HG03457 (cell line): Measurements from ENCODE around the gene FARS2.

Experiments
- ATAC-seq: cut with Tn5 transposase; IDR thresholded peaks from one replicate; pipeline ENCODE4 v1.9.1; 2021; ENCODE audit warnings: moderate number of reproducible peaks; ENCODE audit not compliant: unreplicated experiment

FARS2 gene

DNA sequence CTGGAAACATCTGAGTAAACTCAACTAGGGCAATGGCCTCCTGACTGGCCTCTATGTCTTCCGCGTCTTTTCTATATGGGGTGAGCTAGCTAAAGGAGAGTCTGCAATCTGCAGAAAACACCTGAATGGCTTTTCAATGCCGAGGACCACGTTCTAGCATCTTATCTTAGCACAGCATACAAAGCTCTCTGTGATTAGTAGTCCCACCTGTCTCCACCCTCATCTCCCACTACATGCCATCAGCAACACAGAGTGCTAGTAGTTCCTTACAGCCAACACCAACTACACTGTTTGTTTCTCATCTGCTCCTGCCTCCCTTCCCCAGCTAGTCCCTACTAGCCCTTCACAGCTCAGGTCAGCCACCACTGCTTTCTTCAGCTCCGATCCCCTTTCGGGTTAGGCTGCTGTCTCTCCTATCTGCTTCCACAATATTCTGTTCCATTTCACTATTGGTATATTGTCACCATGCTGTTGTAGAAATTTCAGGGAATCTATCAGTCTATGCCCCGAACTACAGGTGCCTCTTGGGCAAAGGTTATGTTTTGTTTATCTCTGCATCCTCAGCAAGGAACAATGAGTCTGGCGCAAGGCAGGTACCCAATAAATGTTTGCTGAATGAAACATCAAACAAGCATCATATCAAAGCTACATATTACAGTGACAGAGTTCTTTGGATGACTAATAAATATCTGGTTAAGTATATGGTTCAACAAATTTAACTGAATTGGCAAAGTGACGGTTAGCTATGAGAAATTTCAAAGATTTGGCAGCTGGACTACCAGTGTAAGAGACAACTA is 12.8 kb upstream of the FARS2 start:
- ATAC-seq = no peak

DNA sequence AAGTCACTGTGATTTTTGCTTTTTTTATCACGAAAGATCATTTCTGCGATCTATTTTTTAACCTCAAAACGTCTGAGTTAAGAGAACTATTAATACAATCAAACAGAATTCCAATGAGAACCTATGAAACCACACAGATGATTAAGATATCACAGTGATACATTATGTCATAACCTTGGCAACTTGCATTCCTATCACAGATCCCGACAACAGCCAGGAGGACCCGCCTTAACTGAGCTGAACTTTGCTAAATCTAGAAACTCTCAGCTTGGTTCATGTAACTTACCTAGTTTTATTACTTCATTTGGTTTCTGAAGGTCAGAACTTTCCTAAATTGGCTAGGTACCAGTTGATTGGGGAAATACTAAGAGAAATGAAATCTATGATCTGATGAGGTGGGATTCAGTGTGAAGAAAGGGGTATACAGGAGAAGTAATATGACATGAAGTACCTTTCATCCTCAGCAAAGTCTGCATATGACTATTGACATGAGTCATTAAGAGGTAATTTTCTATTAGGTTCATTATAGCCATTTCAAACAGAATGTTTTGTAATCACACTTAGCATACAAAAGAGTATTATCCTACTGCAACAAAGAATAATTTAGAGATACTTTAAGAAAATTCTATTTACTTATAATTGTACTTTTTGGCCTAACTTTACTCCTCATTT is 11.7 kb upstream of the FARS2 start:
- no peak for ATAC-seq

DNA sequence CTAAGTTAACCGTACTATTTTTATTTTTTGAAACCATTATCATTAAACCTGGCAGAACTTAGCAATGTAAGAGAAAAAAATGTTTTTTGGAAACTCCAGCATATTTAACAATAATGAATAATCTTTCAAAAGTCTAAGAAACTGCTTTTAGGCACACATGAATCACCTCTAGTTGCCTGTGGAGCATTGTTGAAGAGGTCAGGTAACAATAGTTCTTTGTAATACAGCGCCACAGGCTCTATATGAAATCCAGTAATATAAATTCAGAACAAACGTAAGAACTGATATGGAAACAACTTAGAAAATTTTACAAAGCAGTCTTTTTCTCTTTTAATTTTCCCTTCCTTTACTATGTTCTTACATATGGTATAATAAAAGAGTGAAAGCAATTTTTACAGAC is 10.9 kb upstream of the FARS2 start:
- no peak for ATAC-seq

DNA sequence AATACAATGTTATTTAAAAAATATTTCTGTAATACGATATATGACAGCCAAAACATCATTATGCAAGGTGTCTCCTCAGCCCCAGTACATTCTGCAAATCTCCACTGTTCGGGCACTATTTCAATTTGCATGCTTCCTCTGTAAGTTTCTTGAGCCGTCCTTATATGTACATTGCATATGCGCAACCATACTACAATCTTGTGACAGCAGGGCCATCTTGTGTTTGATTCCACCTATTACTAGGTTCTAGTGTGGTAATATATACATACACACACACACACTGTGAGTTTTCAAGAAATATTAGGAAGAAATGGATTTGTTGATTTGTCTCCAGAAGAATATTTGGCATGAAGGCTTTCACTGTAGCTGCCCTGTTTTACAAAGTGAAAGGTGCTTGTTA is 10.4 kb upstream of the FARS2 start:
- ATAC-seq = no peak

GRCh38 chr6:5256952-5257351 is 4.4 kb upstream of the FARS2 start:
- ATAC-seq = no peak

GRCh38 chr6:5257400-5257799 is 3.9 kb upstream of the FARS2 start:
- ATAC-seq = no peak

GRCh38 chr6:5259428-5259827 is 1.9 kb upstream of the FARS2 start:
- no peak for ATAC-seq

- ATAC-seq = peak; percentile 64
Measured at GRCh38 chr6:5260111-5260620, 1.1 kb upstream of the FARS2 start.

DNA sequence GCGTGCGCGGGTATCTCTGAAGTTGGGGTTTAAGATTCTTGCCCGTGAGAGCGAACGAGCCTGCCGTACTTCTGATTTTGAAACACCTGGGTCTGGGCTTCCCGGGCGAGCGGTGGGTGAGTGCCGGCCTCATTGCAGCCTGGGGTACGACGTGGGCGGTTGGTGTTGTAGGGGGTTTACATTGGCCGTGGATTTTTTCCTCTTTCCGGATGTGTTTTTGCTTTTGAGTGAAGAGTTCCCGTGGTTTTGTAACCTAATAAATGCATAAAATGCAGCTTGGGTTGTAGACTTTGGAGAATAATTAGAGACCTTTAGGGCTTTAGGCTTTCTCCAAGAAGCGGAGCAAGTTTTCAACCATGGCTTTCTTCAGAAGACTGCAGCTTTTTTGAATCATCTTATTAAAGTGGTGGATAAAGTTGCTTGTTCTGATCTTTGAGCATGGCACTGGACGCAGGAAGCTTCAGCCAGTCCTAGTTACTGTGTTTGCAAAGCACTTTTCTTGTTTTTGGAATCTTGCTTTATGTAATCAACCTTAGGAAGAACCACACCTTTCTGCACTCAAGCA is 314 bp downstream of the FARS2 start:
- ATAC-seq = peak; percentile 1

- ATAC-seq = no peak
Measured at GRCh38 chr6:5266423-5266822, 5.1 kb downstream of the FARS2 start.

- no peak for ATAC-seq
Measured at GRCh38 chr6:5270093-5270680, 8.9 kb downstream of the FARS2 start.

GRCh38 chr6:5271926-5272325 is 10.6 kb downstream of the FARS2 start:
- no peak for ATAC-seq

DNA sequence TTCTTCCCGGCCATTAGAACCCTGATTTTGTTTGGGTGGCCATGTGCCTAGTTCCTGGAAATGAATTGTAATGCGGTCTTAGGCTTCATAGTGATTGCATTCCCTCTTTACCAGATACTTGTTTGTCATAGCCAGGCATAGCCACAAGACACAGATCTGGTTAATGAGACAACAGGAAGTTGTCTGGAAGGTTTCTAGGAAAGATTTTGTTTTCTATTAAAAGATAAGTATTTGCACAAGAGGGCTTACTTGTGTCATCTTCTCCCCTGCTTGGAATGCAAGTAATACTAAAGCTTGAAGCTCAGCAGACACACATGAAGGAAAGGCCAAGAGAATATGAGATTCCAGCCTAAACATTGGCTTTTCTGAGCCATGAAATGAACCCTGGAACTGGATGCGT is 12.9 kb downstream of the FARS2 start:
- no peak for ATAC-seq

GRCh38 chr6:5275497-5275896 is 14.2 kb downstream of the FARS2 start:
- no peak for ATAC-seq

- ATAC-seq = no peak
Measured at GRCh38 chr6:5276581-5276980, 15.3 kb downstream of the FARS2 start.

DNA sequence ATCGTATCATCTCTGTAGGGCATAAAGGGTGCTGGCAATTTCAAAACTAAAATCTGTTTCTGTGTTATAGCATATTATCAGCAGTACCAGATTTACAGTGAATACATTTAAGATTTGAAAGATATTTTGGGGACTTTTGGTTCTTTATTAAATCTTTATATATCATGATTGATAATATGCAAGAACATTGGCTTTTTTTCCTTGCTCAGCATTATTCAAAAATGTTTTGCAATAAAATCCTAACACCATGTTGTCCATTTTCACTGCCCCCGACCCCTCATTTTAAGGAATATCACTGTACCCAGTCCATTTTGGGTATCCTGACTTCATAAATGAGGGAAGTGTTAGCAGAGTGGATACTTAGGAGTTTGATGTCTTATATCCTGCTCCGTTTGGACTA is 16.3 kb downstream of the FARS2 start:
- ATAC-seq = no peak

DNA sequence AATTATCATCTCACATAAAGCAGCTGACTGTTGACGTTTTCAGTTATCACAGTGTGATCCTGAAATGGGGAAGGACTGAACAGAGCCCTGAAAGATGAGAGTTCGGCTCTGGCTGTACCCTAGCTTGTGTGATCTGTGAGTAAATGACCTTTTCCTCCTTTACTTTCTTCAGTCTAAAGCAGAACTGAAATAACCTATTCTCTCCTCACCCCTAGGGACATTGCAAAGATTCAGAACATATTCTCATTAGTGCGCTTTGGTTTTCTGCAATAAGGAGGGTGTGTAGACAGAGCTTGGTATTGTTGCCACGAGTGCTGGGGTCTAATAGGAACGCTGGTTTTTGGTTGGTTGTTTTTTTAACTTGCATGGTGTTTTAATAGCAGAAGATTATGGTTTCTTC is 16.7 kb downstream of the FARS2 start:
- no peak for ATAC-seq

DNA sequence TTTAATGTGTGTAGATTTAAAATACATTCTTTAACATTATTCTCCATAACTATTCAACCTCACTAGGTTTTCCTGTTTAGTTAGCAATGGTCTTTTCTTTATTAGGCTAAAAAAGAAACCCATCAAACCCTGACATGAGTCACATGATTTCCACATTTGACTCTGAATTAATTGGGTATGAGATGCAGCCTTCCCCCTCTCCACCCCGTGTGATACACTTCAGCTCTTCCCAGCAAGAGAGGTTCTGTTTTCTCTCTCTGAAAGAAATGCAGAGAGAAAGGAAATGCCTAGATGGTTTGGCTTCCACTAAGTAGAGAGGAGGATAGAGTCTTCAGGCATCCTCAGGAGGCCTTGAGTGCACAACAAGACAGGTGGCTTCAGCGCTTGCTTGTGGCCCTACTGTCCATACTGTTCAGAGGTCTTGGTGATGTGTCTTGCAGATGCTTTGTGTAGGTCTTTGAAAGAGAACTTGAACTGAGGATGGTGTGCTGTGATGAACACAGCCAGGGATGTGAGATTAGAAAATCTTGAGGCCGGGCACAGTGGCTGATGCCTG is 17.3 kb downstream of the FARS2 start:
- no peak for ATAC-seq

DNA sequence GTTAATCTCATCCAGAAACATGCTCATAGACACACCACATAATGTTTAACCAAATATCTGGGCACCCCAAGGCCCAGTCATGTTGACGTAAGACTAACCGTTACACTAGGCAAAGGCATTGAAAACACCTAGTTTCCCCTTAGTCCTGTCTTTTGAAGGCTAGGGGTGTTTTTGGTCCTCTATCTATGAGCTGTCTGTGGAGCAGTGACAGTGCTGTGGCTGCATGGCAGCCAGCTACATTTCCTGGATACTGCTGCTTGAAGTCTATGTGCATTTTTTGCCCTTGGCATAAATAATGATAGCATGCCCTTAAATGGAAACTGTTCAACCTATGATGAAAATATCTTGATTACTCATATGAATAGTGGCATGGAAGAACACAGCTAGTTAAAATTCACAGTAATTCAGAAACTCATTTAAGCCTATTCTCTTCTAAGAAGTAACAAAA is 18.6 kb downstream of the FARS2 start:
- ATAC-seq = no peak

DNA sequence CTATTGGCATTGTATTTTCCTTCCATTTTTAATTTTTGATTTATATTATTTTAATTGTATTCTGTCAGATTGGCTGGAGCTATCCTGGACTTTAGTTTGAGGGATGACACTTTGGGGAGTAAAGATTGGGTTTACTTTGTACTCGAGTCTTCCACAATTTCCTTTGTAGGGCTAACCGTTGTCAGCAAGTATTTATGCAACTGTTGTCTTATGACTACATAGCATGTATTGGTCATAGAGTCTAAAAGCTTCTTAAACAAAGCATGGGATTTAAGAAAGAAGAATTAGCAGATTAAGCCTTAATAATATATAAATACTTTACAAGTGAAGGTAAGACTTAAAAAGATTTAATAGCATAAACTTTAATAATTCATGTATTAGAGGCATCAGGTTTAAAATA is 19.6 kb downstream of the FARS2 start:
- ATAC-seq = no peak

DNA sequence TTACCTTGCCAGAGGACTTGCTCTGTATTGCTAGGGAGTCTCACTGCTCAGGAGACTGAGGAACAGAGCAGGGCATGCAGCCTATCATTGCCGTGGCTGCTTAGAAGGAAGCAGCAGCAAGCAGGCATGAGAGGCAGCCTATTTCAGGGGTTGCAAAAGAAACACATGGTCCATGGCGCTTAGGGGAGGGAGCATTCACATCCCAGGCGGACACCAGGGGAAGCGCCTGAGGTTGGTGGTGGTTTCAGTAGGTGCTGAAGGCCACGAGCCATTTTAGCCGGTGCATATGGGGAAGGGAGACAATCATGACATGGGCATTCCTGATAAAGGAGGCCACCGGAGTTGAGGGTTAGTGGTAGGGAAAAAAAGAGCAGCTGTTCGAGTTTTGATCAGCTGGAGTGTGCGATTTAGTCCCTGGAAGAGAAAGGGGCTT is 20.9 kb downstream of the FARS2 start:
- no peak for ATAC-seq
